Liver (tissue), 1 donor: Measurements from ENCODE around the gene CTNNA2.

ENCODE experiments used
- FOXA1 ChIP-seq: IDR thresholded peaks from 2 replicates; pipeline ENCODE4 v1.6.1; 2016; ENCODE audit warnings: antibody characterized with exemption
- REST ChIP-seq: IDR thresholded peaks from 2 replicates; pipeline ENCODE4 v1.6.1; 2016; ENCODE audit warnings: antibody characterized with exemption, mild to moderate bottlenecking

GRCh38 chr2:80092474-80092873 lies 579.6 kb downstream of the CTNNA2 start:
- no peak for TF ChIP-seq REST
- TF ChIP-seq FOXA1: no peak
